ENCODE results near the gene LONP1.

Gene LONP1

GRCh38 chr19:5674714-5675113 lies 45.2 kb downstream of the LONP1 start:
- H2AFZ ChIP-seq (ENCODE audit: low read depth, low read length, severe bottlenecking) = no peak overlapping the region
- H3K9me3 ChIP-seq (ENCODE audit: insufficient read depth, low read length) = no peaks in the 10 kb centered on the region
- TF ChIP-seq, protein P1, sequence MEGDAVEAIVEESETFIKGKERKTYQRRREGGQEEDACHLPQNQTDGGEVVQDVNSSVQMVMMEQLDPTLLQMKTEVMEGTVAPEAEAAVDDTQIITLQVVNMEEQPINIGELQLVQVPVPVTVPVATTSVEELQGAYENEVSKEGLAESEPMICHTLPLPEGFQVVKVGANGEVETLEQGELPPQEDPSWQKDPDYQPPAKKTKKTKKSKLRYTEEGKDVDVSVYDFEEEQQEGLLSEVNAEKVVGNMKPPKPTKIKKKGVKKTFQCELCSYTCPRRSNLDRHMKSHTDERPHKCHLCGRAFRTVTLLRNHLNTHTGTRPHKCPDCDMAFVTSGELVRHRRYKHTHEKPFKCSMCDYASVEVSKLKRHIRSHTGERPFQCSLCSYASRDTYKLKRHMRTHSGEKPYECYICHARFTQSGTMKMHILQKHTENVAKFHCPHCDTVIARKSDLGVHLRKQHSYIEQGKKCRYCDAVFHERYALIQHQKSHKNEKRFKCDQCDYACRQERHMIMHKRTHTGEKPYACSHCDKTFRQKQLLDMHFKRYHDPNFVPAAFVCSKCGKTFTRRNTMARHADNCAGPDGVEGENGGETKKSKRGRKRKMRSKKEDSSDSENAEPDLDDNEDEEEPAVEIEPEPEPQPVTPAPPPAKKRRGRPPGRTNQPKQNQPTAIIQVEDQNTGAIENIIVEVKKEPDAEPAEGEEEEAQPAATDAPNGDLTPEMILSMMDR (IDR thresholded peaks at IDR 0.05; ENCODE audit: insufficient read depth, low read length, poor library complexity, severe bottlenecking) = no peak
- no peak for TF ChIP-seq EZH2phosphoT487 (conservative IDR thresholded peaks at IDR 0.05; ENCODE audit: low read length)
- no peaks in the 10 kb centered on the region for H3K36me3 ChIP-seq (ENCODE audit: low read length)
- H3K9ac ChIP-seq (ENCODE audit: low read length) = no peak overlapping the region
- peaks cover 2% of the 10 kb centered on the region for H3K79me2 ChIP-seq (ENCODE audit: insufficient read depth, low read length)
- no peaks in the 10 kb centered on the region for H3K27me3 ChIP-seq (ENCODE audit: low read length)
- H3K4me2 ChIP-seq (ENCODE audit: low read depth, low read length, poor library complexity, severe bottlenecking) = no peak overlapping the region
- no peak overlapping the region for H3K27ac ChIP-seq (ENCODE audit: low read depth, low read length)
- peaks cover 3% of the 10 kb centered on the region; the same call in 1 of the 2 replicates for H3F3A ChIP-seq (ENCODE audit: insufficient read depth)
- no peaks in the 10 kb centered on the region for H4K20me1 ChIP-seq (ENCODE audit: low read depth, low read length)
- H3K4me3 ChIP-seq (ENCODE audit: insufficient read depth, low read length, poor library complexity, severe bottlenecking) = no peak overlapping the region
- H3K9me2 ChIP-seq (replicated peaks; ENCODE audit: insufficient read depth, low read length) = no peaks in the 10 kb centered on the region

- H3K4me2 ChIP-seq (ENCODE audit: low read depth, low read length, poor library complexity, severe bottlenecking) = no peak overlapping the region
- no peak overlapping the region for H3K9ac ChIP-seq (ENCODE audit: low read length)
- no peaks in the 10 kb centered on the region for H3K9me2 ChIP-seq (replicated peaks; ENCODE audit: insufficient read depth, low read length)
- peaks cover 3% of the 10 kb centered on the region; the same call in 1 of the 2 replicates for H3F3A ChIP-seq (ENCODE audit: insufficient read depth)
- no peaks in the 10 kb centered on the region for H3K79me2 ChIP-seq (ENCODE audit: insufficient read depth, low read length)
- H3K36me3 ChIP-seq (ENCODE audit: low read length) = no peaks in the 10 kb centered on the region
- H3K4me3 ChIP-seq (ENCODE audit: insufficient read depth, low read length, poor library complexity, severe bottlenecking) = no peak overlapping the region
- no peak overlapping the region for H3K27ac ChIP-seq (ENCODE audit: low read depth, low read length)
- no peaks in the 10 kb centered on the region for H4K20me1 ChIP-seq (ENCODE audit: low read depth, low read length)
- H2AFZ ChIP-seq (ENCODE audit: low read depth, low read length, severe bottlenecking) = no peak overlapping the region
- TF ChIP-seq, protein P1 (IDR thresholded peaks at IDR 0.05; ENCODE audit: insufficient read depth, low read length, poor library complexity, severe bottlenecking) = no peak
- TF ChIP-seq EZH2phosphoT487 (conservative IDR thresholded peaks at IDR 0.05; ENCODE audit: low read length) = no peak
- no peaks in the 10 kb centered on the region for H3K9me3 ChIP-seq (ENCODE audit: insufficient read depth, low read length)
- no peaks in the 10 kb centered on the region for H3K27me3 ChIP-seq (ENCODE audit: low read length)
Observed at GRCh38 chr19:5673752-5674151, 46.2 kb downstream of the LONP1 start.

DNA sequence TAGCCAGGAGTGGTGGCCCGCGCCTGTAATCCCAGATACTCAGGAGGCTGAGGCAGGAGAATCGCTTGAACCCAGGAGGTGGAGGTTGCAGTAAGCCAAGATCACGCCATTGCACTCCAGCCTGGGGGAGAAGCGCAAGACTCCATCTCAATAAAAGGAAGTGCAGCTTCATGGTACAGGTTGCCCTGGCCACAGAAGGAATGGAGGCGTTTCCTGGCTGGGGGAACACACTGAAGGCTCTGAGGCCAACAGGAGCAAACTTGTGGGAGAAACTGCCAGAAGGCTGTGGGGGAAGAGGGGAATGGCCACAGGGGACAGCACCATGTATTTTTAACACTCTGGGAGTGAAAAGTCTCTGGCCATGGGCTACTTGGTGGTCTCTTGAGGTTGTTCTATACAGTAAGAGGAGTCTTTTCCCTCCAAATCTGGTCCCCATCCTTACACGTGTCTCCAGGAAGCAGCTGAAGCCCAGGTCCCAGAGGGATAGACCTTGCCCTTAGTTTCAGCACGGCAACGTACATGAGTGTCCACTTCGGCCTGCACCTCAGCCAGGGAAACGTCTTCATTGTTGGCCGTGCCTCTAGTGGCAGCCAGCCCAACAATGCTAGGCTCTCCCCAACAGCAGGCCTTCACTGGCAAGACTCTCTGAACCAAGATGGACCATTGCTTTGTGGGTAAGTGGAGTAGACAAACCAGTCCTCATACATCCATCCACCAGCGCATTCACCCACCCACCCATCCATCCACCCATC lies 47.1 kb downstream of the LONP1 start:
- no peaks in the 10 kb centered on the region for H3K9me3 ChIP-seq (ENCODE audit: insufficient read depth, low read length)
- no peaks in the 10 kb centered on the region for H4K20me1 ChIP-seq (ENCODE audit: low read depth, low read length)
- H2AFZ ChIP-seq (ENCODE audit: low read depth, low read length, severe bottlenecking) = no peak overlapping the region
- no peaks in the 10 kb centered on the region for H3K36me3 ChIP-seq (ENCODE audit: low read length)
- no peak overlapping the region for H3K27ac ChIP-seq (ENCODE audit: low read depth, low read length)
- no peaks in the 10 kb centered on the region for H3K79me2 ChIP-seq (ENCODE audit: insufficient read depth, low read length)
- no peak overlapping the region for H3K9ac ChIP-seq (ENCODE audit: low read length)
- no peak overlapping the region for H3K4me3 ChIP-seq (ENCODE audit: insufficient read depth, low read length, poor library complexity, severe bottlenecking)
- no peak overlapping the region for H3K4me2 ChIP-seq (ENCODE audit: low read depth, low read length, poor library complexity, severe bottlenecking)
- no peaks in the 10 kb centered on the region for H3K27me3 ChIP-seq (ENCODE audit: low read length)
- no peak for TF ChIP-seq EZH2phosphoT487 (conservative IDR thresholded peaks at IDR 0.05; ENCODE audit: low read length)
- TF ChIP-seq, protein P1 (IDR thresholded peaks at IDR 0.05; ENCODE audit: insufficient read depth, low read length, poor library complexity, severe bottlenecking) = no peak
- H3F3A ChIP-seq (ENCODE audit: insufficient read depth) = peaks cover 3% of the 10 kb centered on the region; the same call in 1 of the 2 replicates
- H3K9me2 ChIP-seq (replicated peaks; ENCODE audit: insufficient read depth, low read length) = no peaks in the 10 kb centered on the region

Data from SU-DHL-6 (cell line).